ENCODE data around the gene GOLIM4. TPM values are rescaled to one million over a fixed set of nuclear protein-coding genes. Genes with fewer than 3 reads are reported as not detected.

Gene GOLIM4
- total RNA-seq, 1 donor from 2014 or later, result 54.0 TPM

GRCh38 chr3:167998253-167998652 lies 97.5 kb downstream of the GOLIM4 start:
- no peak for TF ChIP-seq CTCF (IDR thresholded peaks at IDR 0.05)
- no peaks in the 10 kb centered on the region for H3K27me3 ChIP-seq (ENCODE audit: low read depth)
- H3K4me3 ChIP-seq, result no peak overlapping the region
- H3K36me3 ChIP-seq, result no peaks in the 10 kb centered on the region
- no peaks in the 10 kb centered on the region for H3K4me1 ChIP-seq
- no peak for ATAC-seq
- intact Hi-C loops (cut with DNase I), result no loop called here
- DNase-seq, result no peak
- H3K27ac ChIP-seq, result no peak overlapping the region
- no peaks in the 10 kb centered on the region for H3K9me3 ChIP-seq

GRCh38 chr3:167996514-167996913 lies 99.2 kb downstream of the GOLIM4 start:
- Histone ChIP-seq H3K36me3 (no peaks in the 10 kb centered on the region), H3K27me3 (ENCODE audit: low read depth) (no peaks in the 10 kb centered on the region), H3K27ac (no peak overlapping the region), H3K4me1 (no peaks in the 10 kb centered on the region), H3K9me3 (no peaks in the 10 kb centered on the region), H3K4me3 (no peak overlapping the region)
- ATAC-seq (no peak), DNase-seq (no peak)
- intact Hi-C loops (cut with DNase I), result no loop called here
- no peak for TF ChIP-seq CTCF (IDR thresholded peaks at IDR 0.05)

- no peak for TF ChIP-seq CTCF (IDR thresholded peaks at IDR 0.05)
- no peak overlapping the region for H3K27ac ChIP-seq
- H3K36me3 ChIP-seq, result no peaks in the 10 kb centered on the region
- no peaks in the 10 kb centered on the region for H3K9me3 ChIP-seq
- intact Hi-C loops (cut with DNase I), result no loop called here
- no peak for DNase-seq
- no peak for ATAC-seq
- H3K4me1 ChIP-seq, result no peaks in the 10 kb centered on the region
- H3K27me3 ChIP-seq (ENCODE audit: low read depth), result no peaks in the 10 kb centered on the region
- no peak overlapping the region for H3K4me3 ChIP-seq
These were observed 103.3 kb downstream of the GOLIM4 start for GRCh38 chr3:167992381-167992780.

- H3K4me1 ChIP-seq, result no peaks in the 10 kb centered on the region
- no peak for TF ChIP-seq CTCF (IDR thresholded peaks at IDR 0.05)
- ATAC-seq (no peak), DNase-seq (no peak)
- no peak overlapping the region for H3K27ac ChIP-seq
- H3K4me3 ChIP-seq, result no peak overlapping the region
- intact Hi-C loops (cut with DNase I), result no loop called here
- no peaks in the 10 kb centered on the region for H3K36me3 ChIP-seq
- H3K27me3 ChIP-seq (ENCODE audit: low read depth), result no peaks in the 10 kb centered on the region
- no peaks in the 10 kb centered on the region for H3K9me3 ChIP-seq
These were observed 104.5 kb downstream of the GOLIM4 start for GRCh38 chr3:167991213-167991612.

GRCh38 chr3:167989999-167990398 lies 105.7 kb downstream of the GOLIM4 start:
- Histone ChIP-seq H3K27ac (no peak overlapping the region), H3K27me3 (ENCODE audit: low read depth) (no peaks in the 10 kb centered on the region), H3K9me3 (no peaks in the 10 kb centered on the region), H3K4me3 (no peak overlapping the region), H3K4me1 (no peaks in the 10 kb centered on the region), H3K36me3 (no peaks in the 10 kb centered on the region)
- intact Hi-C loops (cut with DNase I), result no loop called here
- DNase-seq (no peak), ATAC-seq (no peak)
- no peak for TF ChIP-seq CTCF (IDR thresholded peaks at IDR 0.05)

GRCh38 chr3:167989066-167989465 lies 106.7 kb downstream of the GOLIM4 start:
- TF ChIP-seq CTCF (IDR thresholded peaks at IDR 0.05), result no peak
- ATAC-seq (no peak), DNase-seq (no peak)
- H3K9me3 ChIP-seq, result no peaks in the 10 kb centered on the region
- no peaks in the 10 kb centered on the region for H3K27me3 ChIP-seq (ENCODE audit: low read depth)
- H3K27ac ChIP-seq, result no peak overlapping the region
- H3K4me1 ChIP-seq, result no peaks in the 10 kb centered on the region
- no peak overlapping the region for H3K4me3 ChIP-seq
- intact Hi-C loops (cut with DNase I), result no loop called here
- no peaks in the 10 kb centered on the region for H3K36me3 ChIP-seq

Data from lower lobe of right lung (tissue), 2 donors.